ENCODE results near the gene HCN4. TPM values are rescaled to one million over a fixed set of nuclear protein-coding genes. Genes with fewer than 3 reads are reported as not detected.

HCN4 gene
- total RNA-seq, 1 donor, result not detected

GRCh38 chr15:73282567-73283365, 86.0 kb downstream of the HCN4 start:
- H3K4me1 ChIP-seq (ENCODE audit: insufficient read depth, low read length), result peaks cover 9% of the 10 kb centered on the region
- no peaks in the 10 kb centered on the region for H4K20me1 ChIP-seq (ENCODE audit: insufficient read depth, low read length)
- DNase-seq (ENCODE audit: insufficient read length, low spot score, missing footprints), result no peak
- no peak overlapping the region for H3K4me3 ChIP-seq (ENCODE audit: insufficient read depth, low read length)
- no peak for TF ChIP-seq CTCF (IDR thresholded peaks at IDR 0.05; ENCODE audit: extremely low read depth, low read depth, low read length)
- no peaks in the 10 kb centered on the region for H3K36me3 ChIP-seq (ENCODE audit: insufficient read depth, low read length)
- no peaks in the 10 kb centered on the region for H3K79me2 ChIP-seq (ENCODE audit: insufficient read depth, low read length)
- no peak overlapping the region for H3K27ac ChIP-seq (ENCODE audit: low read depth, low read length)
- H3K9me3 ChIP-seq (ENCODE audit: low read depth, low read length), result no peaks in the 10 kb centered on the region
- no peak overlapping the region for H3K4me2 ChIP-seq (ENCODE audit: insufficient read depth, low read length)
- no peak overlapping the region for H2AFZ ChIP-seq (ENCODE audit: low read length)
- no peaks in the 10 kb centered on the region for H3K27me3 ChIP-seq (ENCODE audit: insufficient read depth, low read length)

- no peak overlapping the region for H3K27ac ChIP-seq (ENCODE audit: low read depth, low read length)
- H3K36me3 ChIP-seq (ENCODE audit: insufficient read depth, low read length), result no peaks in the 10 kb centered on the region
- no peaks in the 10 kb centered on the region for H4K20me1 ChIP-seq (ENCODE audit: insufficient read depth, low read length)
- no peaks in the 10 kb centered on the region for H3K9me3 ChIP-seq (ENCODE audit: low read depth, low read length)
- no peak overlapping the region for H3K4me3 ChIP-seq (ENCODE audit: insufficient read depth, low read length)
- no peaks in the 10 kb centered on the region for H3K27me3 ChIP-seq (ENCODE audit: insufficient read depth, low read length)
- no peak overlapping the region for H2AFZ ChIP-seq (ENCODE audit: low read length)
- no peaks in the 10 kb centered on the region for H3K4me1 ChIP-seq (ENCODE audit: insufficient read depth, low read length)
- H3K4me2 ChIP-seq (ENCODE audit: insufficient read depth, low read length), result no peak overlapping the region
- no peaks in the 10 kb centered on the region for H3K79me2 ChIP-seq (ENCODE audit: insufficient read depth, low read length)
- DNase-seq (ENCODE audit: insufficient read length, low spot score, missing footprints), result no peak
- no peak for TF ChIP-seq CTCF (IDR thresholded peaks at IDR 0.05; ENCODE audit: extremely low read depth, low read depth, low read length)
Observed at GRCh38 chr15:73275862-73276261, 92.9 kb downstream of the HCN4 start.

GRCh38 chr15:73273181-73274002, 95.4 kb downstream of the HCN4 start:
- Histone ChIP-seq H3K4me1 (ENCODE audit: insufficient read depth, low read length) (no peaks in the 10 kb centered on the region), H3K4me3 (ENCODE audit: insufficient read depth, low read length) (no peak overlapping the region), H2AFZ (ENCODE audit: low read length) (no peak overlapping the region), H3K79me2 (ENCODE audit: insufficient read depth, low read length) (no peaks in the 10 kb centered on the region), H4K20me1 (ENCODE audit: insufficient read depth, low read length) (no peaks in the 10 kb centered on the region), H3K27ac (ENCODE audit: low read depth, low read length) (no peak overlapping the region), H3K9me3 (ENCODE audit: low read depth, low read length) (no peaks in the 10 kb centered on the region), H3K36me3 (ENCODE audit: insufficient read depth, low read length) (no peaks in the 10 kb centered on the region), H3K4me2 (ENCODE audit: insufficient read depth, low read length) (peak overlapping the region; percentile 32), H3K27me3 (ENCODE audit: insufficient read depth, low read length) (no peaks in the 10 kb centered on the region)
- TF ChIP-seq CTCF (IDR thresholded peaks at IDR 0.05; ENCODE audit: extremely low read depth, low read depth, low read length), result peak; percentile 88
- DNase-seq (ENCODE audit: insufficient read length, low spot score, missing footprints), result peak; percentile 87

Measured in osteoblast (primary cell).